Panc1 (cell line): ENCODE measurements around the gene NMRK1. TPM values are rescaled to one million over a fixed set of nuclear protein-coding genes. Genes with fewer than 3 reads are reported as not detected.
A peak's percentile ranks its signal among the peaks of the same experiment; 100 is the strongest.

ENCODE experiments used
- ATAC-seq: fragments of 200-7000 bp; cut with Tn5 transposase; 2 replicates; pipeline ENCODE4 v1.9.1; 2020; ENCODE audit warnings: mild to moderate bottlenecking, moderate library complexity
- BruUV-seq: library from RNA; stranded (reverse); fragments of 400-500 nt; replicated peaks from 2 replicates; lab custom pipeline; 2021; lab: Mats Ljungman, UMichigan
- CTCF ChIA-PET: fragments of 300-600 bp; sonication (Branson Sonifier 250); formaldehyde crosslinking; loops from one replicate; lab custom pipeline; 2022; ENCODE audit warnings: antibody characterized with exemption; lab: Charles Lee
- POLR2A ChIA-PET: fragments of 300-600 bp; sonication (Branson Sonifier 250); formaldehyde crosslinking; loops from one replicate; lab custom pipeline; 2022; ENCODE audit warnings: antibody characterized with exemption; lab: Charles Lee
- DNase-seq: peaks from one replicate; pipeline ENCODE4 v3.0.0-alpha.2; 2010; ENCODE audit warnings: low read depth, low spot score
- H3K27ac ChIP-seq: 2 replicates; pipeline ENCODE4 v1.5.1; 2011; ENCODE audit warnings: mild to moderate bottlenecking, low read length, inconsistent platforms
- H3K27me3 ChIP-seq: fragments of 200-500 bp; sonication (Bioruptor generic); 2 replicates; pipeline ENCODE4 v1.6.0; 2014; ENCODE audit warnings: low read length, inconsistent platforms; ENCODE audit not compliant: control insufficient read depth, insufficient read depth
- H3K36me3 ChIP-seq: fragments of 200-500 bp; sonication (Bioruptor generic); 2 replicates; pipeline ENCODE4 v1.5.1; 2014; ENCODE audit warnings: inconsistent platforms, mild to moderate bottlenecking, low read length, moderate library complexity; ENCODE audit not compliant: control insufficient read depth, insufficient read depth
- H3K4me1 ChIP-seq: 2 replicates; pipeline ENCODE4 v1.5.1; 2011; ENCODE audit warnings: inconsistent platforms, mild to moderate bottlenecking, low read length, moderate library complexity; ENCODE audit not compliant: control insufficient read depth, insufficient read depth
- H3K4me3 ChIP-seq, 2 experiments: 2 replicates each; pipeline ENCODE4 v1.5.1; 2011 to 2012; ENCODE audit warnings: low read depth in 2 of 2, low read length in 2 of 2, mild to moderate bottlenecking in 2 of 2, inconsistent platforms in 1 of 2, moderate library complexity in 1 of 2
- H3K9me3 ChIP-seq: fragments of 200-500 bp; sonication (Bioruptor generic); 2 replicates; pipeline ENCODE4 v1.5.1; 2014; ENCODE audit warnings: low read depth, mild to moderate bottlenecking, inconsistent platforms, low read length, moderate library complexity; ENCODE audit not compliant: control insufficient read depth, insufficient read depth
- POLR2AphosphoS5 ChIP-seq: IDR thresholded peaks from 2 replicates; pipeline ENCODE4 v1.6.1; 2012; ENCODE audit warnings: mild to moderate bottlenecking, low read depth, low read length, moderate library complexity
- SIN3A ChIP-seq: IDR thresholded peaks from 2 replicates; pipeline ENCODE4 v1.6.1; 2012; ENCODE audit warnings: low read depth, mild to moderate bottlenecking, low read length, moderate library complexity, borderline replicate concordance; ENCODE audit not compliant: insufficient read depth
- TCF7L2 ChIP-seq: IDR thresholded peaks from 2 replicates; pipeline ENCODE4 v1.6.1; 2011; ENCODE audit warnings: mild to moderate bottlenecking, low read depth, low read length, inconsistent platforms
- in situ Hi-C: cut with HindIII; loops from 2 replicates; pipeline ENCODE4 v1.10.0; 2016; ENCODE audit warnings: low sequenced_read_pairs, low pct_unique_long_range_greater_than_20kb
- intact Hi-C: fragments of 100-400 bp; cut with micrococcal nuclease; formaldehyde crosslinking; loops from one replicate; pipeline ENCODE4 v1.10.0; 2022; ENCODE audit not compliant: unreplicated experiment
- total RNA-seq: library from RNA; stranded (reverse); gene quantifications from one replicate; pipeline ENCODE4 v1.2.1, GENCODE V29; 2021; ENCODE audit not compliant: unreplicated experiment
- TF ChIP-seq, protein P1 (sequence below): fragments of 450-650 bp; IDR thresholded peaks from 2 replicates; pipeline ENCODE4 v1.5.1; 2017; ENCODE audit warnings: mild to moderate bottlenecking
- TF ChIP-seq, protein P2 (sequence below), 2 experiments: IDR thresholded peaks; 2 replicates each; pipeline ENCODE4 v1.6.1; 2011 to 2012; ENCODE audit warnings: low read depth in 2 of 2, control low read depth in 1 of 2, low read length in 1 of 2, mild to moderate bottlenecking in 1 of 2, moderate library complexity in 1 of 2; ENCODE audit not compliant: insufficient read depth in 1 of 2

NMRK1 gene
- total RNA-seq, 1 experiment from 2014 or later: 16.0 TPM

GRCh38 chr9:75027187-75028107, 60.5 kb downstream of the NMRK1 start:
- H3K27ac ChIP-seq: peak overlapping the region; percentile 85
- no peaks in the 10 kb centered on the region for H3K9me3 ChIP-seq
- CTCF ChIA-PET: no interaction called here
- POLR2A ChIA-PET: interaction anchor here (1.1 kb wide), 1 partner anchor 84 kb away, joined by 3 read pairs; no protein-coding TSS in a partner anchor
- in situ Hi-C loops: no loop called here
- peaks cover 11% of the 10 kb centered on the region; the same call in 1 of the 2 replicates for H3K4me1 ChIP-seq
- no peak for TF ChIP-seq POLR2AphosphoS5
- TF ChIP-seq, protein P1, sequence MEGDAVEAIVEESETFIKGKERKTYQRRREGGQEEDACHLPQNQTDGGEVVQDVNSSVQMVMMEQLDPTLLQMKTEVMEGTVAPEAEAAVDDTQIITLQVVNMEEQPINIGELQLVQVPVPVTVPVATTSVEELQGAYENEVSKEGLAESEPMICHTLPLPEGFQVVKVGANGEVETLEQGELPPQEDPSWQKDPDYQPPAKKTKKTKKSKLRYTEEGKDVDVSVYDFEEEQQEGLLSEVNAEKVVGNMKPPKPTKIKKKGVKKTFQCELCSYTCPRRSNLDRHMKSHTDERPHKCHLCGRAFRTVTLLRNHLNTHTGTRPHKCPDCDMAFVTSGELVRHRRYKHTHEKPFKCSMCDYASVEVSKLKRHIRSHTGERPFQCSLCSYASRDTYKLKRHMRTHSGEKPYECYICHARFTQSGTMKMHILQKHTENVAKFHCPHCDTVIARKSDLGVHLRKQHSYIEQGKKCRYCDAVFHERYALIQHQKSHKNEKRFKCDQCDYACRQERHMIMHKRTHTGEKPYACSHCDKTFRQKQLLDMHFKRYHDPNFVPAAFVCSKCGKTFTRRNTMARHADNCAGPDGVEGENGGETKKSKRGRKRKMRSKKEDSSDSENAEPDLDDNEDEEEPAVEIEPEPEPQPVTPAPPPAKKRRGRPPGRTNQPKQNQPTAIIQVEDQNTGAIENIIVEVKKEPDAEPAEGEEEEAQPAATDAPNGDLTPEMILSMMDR: no peak
- 0 out of 2 replicates have a peak, but pooled peaks have one; percentile 64 for TF ChIP-seq SIN3A
- no peak for TF ChIP-seq TCF7L2
- TF ChIP-seq, protein P2, sequence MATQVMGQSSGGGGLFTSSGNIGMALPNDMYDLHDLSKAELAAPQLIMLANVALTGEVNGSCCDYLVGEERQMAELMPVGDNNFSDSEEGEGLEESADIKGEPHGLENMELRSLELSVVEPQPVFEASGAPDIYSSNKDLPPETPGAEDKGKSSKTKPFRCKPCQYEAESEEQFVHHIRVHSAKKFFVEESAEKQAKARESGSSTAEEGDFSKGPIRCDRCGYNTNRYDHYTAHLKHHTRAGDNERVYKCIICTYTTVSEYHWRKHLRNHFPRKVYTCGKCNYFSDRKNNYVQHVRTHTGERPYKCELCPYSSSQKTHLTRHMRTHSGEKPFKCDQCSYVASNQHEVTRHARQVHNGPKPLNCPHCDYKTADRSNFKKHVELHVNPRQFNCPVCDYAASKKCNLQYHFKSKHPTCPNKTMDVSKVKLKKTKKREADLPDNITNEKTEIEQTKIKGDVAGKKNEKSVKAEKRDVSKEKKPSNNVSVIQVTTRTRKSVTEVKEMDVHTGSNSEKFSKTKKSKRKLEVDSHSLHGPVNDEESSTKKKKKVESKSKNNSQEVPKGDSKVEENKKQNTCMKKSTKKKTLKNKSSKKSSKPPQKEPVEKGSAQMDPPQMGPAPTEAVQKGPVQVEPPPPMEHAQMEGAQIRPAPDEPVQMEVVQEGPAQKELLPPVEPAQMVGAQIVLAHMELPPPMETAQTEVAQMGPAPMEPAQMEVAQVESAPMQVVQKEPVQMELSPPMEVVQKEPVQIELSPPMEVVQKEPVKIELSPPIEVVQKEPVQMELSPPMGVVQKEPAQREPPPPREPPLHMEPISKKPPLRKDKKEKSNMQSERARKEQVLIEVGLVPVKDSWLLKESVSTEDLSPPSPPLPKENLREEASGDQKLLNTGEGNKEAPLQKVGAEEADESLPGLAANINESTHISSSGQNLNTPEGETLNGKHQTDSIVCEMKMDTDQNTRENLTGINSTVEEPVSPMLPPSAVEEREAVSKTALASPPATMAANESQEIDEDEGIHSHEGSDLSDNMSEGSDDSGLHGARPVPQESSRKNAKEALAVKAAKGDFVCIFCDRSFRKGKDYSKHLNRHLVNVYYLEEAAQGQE (IDR thresholded peaks at IDR 0.05; ENCODE audit: insufficient read depth in 1 of 2, low read depth in 2 of 2, low read length in 1 of 2): no peak
- H3K27me3 ChIP-seq: no peaks in the 10 kb centered on the region
- intact Hi-C loops: loop anchor here (10.0 kb wide), 1 partner anchor 57 kb away; the partner anchor contains the start of genes NMRK1 and OSTF1
- H3K4me3 ChIP-seq: peak overlapping the region; percentile 72 to 73
- DNase-seq: no peak
- H3K36me3 ChIP-seq: no peaks in the 10 kb centered on the region; the same call in 1 of the 2 replicates
- no TSS peak for BruUV-seq
- ATAC-seq: peak; percentile 78

DNA sequence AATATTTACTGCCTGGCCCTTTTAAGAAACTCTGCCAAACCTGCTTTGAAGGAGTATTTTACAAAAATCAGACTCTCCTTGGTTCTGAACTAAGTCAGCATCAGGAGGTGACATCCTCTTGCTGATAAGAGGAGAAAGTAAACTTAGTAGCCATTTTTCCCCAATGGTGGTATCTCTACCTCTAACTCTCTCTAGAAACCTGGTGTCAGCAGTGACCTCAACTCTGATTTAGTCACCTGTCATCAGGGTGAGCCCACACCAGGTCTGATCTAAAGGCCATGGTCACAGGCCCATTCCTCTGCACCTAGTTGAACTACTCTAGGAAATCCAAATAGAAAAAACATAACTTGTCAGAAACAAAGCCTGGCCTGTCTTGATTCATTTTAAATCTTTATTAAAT, 64.1 kb downstream of the NMRK1 start:
- ChIA-PET POLR2A (no interaction called here), CTCF (no interaction called here)
- H3K27me3 ChIP-seq: no peaks in the 10 kb centered on the region
- intact Hi-C loops: loop anchor here (10.0 kb wide), 1 partner anchor 61 kb away; the partner anchor contains the start of genes NMRK1 and OSTF1
- in situ Hi-C loops: no loop called here
- BruUV-seq: no TSS peak
- H3K4me1 ChIP-seq: peaks cover 11% of the 10 kb centered on the region; the same call in 1 of the 2 replicates
- ATAC-seq: no peak
- no peak overlapping the region for H3K4me3 ChIP-seq
- no peak overlapping the region for H3K27ac ChIP-seq
- no peaks in the 10 kb centered on the region; the same call in none of the 2 replicates for H3K36me3 ChIP-seq
- H3K9me3 ChIP-seq: no peaks in the 10 kb centered on the region
- DNase-seq: no peak
- TF ChIP-seq TCF7L2 (no peak), POLR2AphosphoS5 (no peak), SIN3A (no peak)
- TF ChIP-seq, protein P1: no peak
- TF ChIP-seq, protein P2 (IDR thresholded peaks at IDR 0.05; ENCODE audit: insufficient read depth in 1 of 2, low read depth in 2 of 2, low read length in 1 of 2): no peak
